GM21447 (cell line): ENCODE results near the gene TUBB2A.

Experiments used
- ATAC-seq: cut with Tn5 transposase; IDR thresholded peaks from one replicate; pipeline ENCODE4 v1.9.1; 2021; ENCODE audit not compliant: unreplicated experiment

TUBB2A gene

DNA sequence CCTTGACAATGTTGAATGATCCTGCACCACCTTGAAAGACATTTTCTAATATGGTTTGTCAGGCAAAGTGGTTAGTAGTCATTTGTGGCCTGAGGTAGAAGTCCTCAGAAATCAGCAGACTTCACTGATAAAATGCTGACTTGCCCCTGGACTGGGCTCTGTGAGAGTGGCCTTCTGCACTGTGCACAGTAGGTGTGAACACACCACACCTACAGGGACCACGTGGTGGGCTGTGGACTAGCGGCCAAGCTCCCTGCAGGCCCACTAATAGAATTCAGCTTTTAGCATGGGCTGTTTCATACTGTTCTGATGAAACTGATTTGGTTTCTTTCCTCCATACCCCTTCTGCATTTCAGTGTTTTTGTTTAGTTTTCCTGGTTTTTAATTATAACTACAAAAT is 31.5 kb downstream of the TUBB2A start:
- ATAC-seq: no peak

DNA sequence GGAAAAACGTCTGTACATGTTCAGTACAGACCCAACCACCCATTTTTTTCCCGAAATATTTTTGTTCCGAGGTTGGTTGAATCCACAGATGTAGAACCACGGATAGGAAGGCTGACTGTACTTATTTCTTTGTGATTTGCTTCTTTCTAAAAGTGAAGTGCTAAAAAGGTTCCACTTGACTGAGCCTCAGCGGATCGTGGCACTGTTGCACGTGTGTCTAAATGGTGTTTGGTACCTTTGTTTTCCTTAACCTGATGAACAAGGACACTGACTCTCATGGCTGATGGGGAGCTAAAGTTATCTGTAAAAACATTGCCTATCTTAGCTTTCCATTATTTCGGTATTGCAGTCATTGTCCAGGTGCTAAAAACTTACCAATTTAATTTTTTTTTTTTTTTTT is 32.7 kb downstream of the TUBB2A start:
- ATAC-seq: no peak

DNA sequence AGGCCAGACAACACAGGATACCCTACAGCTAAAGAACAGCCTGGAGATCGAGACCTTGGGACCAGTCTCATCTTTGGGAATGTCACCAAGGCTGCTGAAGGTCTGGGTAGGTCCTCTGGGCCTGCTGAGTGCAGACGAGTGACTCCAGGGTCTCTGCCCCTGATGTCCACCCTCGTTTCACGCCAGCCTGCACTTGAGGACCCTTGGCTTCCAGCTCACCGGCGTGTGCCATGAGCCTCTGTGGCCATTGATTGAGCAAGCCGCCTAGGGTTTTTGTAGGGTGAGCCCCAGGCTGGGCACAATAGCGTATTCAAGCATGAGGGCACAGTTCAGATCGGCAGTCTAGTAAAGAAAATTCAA is 34.5 kb downstream of the TUBB2A start:
- no peak for ATAC-seq

DNA sequence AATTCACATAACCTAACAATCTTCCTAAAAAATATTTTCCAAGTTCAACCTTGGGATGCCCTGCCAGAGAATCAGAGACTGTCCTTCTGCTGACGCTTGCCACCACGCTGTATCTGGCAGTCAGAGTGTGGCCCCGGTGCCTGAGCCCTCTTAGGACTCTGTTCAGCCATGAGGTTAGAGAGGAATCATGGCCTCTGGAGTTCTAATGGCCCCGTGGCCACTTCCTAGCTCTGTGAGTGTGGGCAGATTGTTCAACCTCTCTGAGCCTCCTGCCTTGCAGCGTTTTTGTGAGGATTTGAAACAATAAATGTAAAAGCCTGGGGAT is 36.6 kb downstream of the TUBB2A start:
- no peak for ATAC-seq

DNA sequence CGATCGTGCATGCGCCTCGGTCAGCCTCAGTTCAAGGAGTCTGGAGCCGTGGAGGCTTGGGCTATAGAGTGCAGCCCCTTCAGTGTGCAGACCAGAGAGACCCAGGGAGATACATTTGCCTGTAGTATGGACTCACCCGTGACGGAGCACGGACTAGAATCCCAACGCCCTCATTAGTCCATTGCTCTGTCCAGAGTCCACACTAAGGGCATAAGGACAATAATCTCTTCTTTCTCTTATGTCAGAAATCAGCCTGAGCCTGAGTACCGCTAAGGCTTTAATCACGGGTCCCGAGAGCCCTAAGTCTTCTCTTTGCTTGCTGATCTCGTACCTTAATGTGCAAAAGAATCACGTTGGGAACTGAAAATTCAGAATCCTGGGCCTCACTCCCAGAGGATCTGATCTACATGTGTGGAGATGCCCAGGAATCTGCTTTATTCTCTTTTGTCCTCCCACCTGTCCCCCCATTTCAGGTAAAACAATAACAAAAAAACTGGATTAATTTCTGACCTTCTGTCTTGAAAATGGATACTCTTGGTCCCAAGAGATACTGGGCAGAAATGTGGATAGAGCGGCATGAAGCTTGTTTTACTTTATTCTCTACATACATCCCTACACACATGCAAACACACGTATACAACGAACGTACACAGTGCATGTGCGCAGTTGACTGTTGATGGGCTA is 38.2 kb downstream of the TUBB2A start:
- ATAC-seq: peak; percentile 28

DNA sequence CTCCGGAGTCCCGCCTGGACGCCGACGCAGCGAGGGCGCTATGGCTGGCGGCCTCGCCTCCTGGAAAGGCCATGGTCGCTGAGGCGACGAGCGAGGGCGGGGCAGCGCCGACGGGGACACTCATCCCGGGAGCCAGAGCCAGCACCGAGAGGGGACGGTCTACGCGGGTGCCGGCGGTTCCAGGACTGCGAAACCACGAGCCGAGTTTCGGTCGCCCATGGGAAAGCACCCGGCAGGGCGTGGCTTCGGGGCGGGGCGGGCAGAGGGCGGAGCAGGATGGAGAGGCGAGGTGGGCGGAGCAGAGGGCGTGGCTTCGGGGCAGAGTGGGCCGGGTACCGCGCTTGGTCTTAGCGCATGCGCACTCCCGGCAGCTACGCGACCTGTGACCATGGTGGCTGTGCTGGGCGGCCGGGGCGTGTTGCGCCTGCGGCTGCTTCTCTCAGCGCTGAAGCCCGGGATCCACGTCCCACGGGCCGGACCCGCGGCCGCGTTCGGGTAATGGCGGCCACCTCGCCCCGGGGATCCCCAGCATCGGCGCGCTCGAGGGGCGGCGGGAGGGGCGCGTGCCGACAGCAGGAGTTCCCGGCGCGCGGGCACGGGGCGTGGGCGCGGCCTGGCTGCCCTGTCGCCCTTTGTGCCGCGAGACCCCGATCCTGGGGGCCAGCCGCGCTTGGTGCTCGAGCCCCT is 38.8 kb downstream of the TUBB2A start, which contains the start of gene BPHL:
TSS of gene BPHL (plus strand) at position 359 of the 687 bp plus-strand sequence. CDS start at position 389, 30 bp downstream.
- ATAC-seq: peak; percentile 92

DNA sequence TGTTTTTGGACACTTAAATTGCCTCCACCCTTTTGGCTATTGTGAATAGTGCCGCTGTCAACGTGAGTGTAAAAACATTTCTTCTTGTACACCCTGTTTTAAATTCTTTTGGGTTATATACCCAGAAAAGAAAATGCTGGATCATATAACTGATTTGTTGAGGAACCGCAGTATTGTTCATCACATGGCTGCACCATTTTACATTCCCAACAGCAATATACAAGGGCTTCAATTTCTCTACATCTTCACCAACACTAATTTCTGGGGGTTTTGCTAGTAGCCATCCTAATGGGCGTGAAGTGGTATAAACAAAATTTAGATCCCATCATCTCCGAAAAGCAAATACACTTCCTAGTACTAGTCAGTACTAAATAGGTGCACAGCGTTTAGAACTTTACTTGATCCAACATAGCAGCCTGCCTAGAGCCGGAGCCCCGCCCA is 39.4 kb downstream of the TUBB2A start:
- no peak for ATAC-seq

DNA sequence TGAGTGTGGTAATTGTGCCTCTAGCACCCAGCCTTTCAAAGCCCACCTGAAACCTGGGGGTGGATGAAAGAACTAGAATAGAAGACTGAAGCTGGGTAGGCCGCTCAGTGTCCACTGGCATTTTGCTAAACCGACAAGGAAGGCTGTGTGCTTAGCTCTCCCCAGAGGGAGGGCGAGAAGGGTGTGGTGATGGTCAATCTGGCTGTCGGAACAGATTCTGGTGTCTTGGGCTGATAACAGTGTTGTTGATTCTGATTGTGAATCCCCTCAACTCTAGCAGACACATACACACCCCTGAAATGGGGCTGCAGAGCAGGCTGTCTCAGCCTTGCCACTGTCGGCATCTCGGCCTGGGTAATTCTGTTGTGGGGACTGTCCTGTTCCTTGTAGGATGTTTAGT is 43.0 kb downstream of the TUBB2A start:
- no peak for ATAC-seq

DNA sequence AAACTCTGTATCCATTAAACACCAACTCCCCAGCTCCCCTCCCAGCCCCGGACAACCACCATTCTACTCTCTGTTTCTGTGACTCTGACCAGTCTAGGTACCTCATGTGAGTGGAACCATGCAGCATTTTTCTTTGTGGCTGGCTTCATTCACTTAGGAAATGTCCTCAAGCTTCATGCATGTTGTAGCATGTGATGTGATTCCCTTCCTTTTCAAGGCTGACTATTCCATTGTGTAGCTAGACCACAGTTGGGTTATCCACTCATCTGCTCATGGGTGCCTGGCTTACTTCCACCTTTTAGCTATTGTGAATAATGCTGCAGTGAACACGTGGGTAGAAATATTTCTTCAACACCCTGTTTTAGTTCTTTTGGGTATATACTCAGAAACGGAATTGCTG is 47.6 kb downstream of the TUBB2A start:
- ATAC-seq: no peak

- no peak for ATAC-seq
Measured at GRCh38 chr6:3108746-3109414, 48.5 kb downstream of the TUBB2A start.
